ENCODE data around the gene KNDC1.

DNA sequence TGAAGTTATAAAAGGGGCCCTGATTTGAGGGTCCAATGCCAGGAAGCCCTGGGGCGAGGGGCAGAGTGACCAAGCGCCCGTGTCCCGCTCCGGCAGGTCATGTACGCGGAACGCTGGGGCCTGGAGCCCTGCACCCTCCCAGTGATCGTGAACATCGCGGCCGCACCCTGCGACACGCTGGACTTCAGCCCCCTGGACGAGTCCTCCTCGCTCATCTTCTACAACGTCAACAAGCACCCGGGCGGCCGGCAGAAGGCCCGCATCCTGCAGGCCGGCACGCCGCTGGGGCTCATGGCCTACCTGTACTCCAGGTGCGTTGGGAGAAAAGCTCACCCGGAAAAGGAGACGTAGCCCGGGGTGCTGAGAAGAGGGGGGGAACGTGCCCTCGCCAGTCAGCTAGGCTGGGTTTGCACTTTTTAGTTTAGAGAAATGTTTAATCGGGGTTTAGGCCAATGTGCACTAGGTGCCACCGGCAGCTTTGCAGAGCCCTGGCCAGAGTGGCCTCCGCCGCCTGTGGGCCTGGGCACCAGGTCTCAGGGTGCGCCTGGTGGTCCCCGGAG lies 47.1 kb downstream of the KNDC1 start:
- TF ChIP-seq, protein P1, sequence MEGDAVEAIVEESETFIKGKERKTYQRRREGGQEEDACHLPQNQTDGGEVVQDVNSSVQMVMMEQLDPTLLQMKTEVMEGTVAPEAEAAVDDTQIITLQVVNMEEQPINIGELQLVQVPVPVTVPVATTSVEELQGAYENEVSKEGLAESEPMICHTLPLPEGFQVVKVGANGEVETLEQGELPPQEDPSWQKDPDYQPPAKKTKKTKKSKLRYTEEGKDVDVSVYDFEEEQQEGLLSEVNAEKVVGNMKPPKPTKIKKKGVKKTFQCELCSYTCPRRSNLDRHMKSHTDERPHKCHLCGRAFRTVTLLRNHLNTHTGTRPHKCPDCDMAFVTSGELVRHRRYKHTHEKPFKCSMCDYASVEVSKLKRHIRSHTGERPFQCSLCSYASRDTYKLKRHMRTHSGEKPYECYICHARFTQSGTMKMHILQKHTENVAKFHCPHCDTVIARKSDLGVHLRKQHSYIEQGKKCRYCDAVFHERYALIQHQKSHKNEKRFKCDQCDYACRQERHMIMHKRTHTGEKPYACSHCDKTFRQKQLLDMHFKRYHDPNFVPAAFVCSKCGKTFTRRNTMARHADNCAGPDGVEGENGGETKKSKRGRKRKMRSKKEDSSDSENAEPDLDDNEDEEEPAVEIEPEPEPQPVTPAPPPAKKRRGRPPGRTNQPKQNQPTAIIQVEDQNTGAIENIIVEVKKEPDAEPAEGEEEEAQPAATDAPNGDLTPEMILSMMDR (IDR thresholded peaks at IDR 0.05): no peak
- TF ChIP-seq POLR2AphosphoS5 (IDR thresholded peaks at IDR 0.05) (no peak), POLR2A (IDR thresholded peaks at IDR 0.05; ENCODE audit: low read depth) (no peak)

Data from esophagus muscularis mucosa (tissue), 3 donors.